CD4-positive, alpha-beta T cell treated with Interleukin-15 for 4 hours (primary cell): ENCODE data around the gene TTLL8.
"Not testable (repeated sequence)": the region's sequence is repeated elsewhere in the genome, so short reads cannot be mapped to it uniquely, and the experiment has no call there.

Experiments used
- DNase-seq: peaks from one replicate; pipeline ENCODE4 v3.0.0-alpha.2; 2020; ENCODE audit warnings: low spot score

Gene TTLL8

DNA sequence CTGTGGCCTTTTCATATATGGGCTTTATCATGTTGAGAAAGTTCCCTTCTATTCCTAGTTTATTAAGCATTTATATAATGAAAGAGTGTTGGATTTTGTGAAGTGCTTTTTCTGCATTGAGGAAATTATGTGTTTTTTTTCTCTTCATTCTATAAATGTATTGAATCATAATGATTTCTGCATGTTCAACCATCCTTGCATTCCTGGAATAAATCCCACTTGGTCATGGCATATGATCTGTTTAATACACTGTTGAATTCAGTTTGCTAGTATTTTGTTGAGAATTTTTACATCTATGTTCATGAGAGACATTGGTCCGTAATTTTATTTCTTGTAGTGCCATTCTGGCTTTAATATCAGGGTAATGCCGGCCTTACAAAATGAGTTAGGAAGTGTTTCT lies 71.8 kb downstream of the TTLL8 start:
- no peak for DNase-seq

DNA sequence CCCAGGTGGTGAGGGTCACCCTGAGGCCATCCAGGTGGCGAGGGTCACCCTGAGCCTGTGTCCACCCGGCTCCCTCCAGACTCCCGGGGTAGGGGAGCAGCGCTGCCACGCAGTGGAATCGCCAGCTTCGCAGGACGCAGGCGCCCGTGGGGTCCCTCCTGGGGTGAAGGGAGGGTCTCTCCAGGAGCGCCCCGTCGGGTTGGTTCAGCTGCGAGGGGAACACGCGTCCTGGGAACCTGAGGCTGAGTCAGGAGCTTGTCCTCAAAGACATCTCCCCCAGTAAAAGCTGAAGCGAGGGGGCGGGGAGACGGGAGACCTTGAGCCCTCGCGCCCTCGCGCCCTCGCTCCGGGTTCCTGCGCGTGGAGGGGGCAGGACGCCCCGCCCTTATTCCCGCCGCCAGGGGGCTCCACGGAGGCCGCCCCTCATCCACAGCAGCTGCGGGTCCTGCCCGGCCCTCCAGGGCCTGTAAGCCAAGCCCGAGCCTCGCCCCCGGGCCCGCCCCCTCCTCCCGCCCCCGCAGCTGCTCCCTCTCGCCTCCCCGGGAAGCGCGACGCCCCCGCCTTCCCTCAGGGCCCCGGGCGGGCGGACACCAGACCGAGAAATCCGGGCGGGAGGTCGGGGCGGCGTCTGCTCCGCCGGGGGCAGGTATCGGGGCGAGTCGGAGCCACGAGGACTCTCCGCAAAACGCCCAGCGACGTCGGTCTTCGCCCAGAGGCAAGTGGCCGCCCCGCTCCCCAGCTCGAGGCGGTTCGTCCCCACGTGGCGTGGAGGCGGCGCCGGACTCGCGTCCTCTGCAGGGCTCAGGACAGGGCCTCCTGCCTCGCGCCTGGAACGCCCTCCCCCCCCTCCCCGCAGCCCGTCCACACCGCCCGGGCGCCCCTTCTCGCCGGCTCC lies 74.7 kb downstream of the TTLL8 start:
- no peak for DNase-seq

DNA sequence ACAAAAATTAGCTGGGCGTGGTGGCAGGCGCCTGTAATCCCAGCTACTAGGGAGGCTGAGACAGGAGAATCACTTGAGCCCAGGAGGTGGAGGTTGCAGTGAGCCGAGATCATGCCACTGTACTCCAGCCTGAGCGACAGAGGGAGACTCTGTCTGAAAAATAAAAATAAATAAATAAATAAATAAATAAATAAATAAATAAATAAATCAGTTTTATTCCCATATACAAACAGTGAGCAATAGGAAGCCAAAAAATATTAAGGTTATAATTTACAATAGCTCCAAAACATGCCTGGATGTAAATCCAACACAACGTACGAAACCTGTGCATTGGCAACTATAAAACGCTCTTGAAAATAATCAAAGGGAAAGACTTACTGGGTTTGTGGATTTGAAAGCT lies 76.3 kb downstream of the TTLL8 start:
- not testable (repeated sequence) for DNase-seq

DNA sequence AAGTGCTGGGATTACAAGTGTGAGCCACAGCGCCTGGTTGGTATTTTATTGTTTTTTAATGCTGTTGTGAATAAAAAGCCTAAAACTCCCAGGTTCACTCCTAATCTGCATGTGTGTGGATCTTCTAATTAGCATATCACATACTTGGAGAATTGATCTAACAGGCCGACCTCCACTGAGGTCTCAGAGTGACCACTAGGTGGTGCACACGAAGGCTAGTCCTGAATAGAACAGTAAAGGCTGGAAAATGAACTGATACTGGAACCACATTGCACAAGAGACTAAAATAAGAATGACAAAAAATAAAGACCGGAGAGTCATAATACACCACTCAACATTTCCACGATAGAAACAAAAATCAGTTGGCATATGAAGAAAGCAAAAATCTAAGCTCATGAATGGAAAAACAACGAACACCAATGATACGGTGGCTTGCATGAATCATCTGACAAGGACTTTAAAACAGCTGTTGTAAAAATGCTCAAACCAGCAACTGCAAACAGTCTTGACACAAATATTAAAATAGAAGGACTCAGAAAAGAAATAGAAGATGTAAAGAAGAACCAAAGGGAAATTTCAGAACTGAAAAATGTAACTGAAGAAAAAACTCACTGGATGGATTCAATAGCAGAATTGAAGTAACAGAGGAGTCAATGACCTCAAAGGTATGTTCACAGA lies 78.4 kb downstream of the TTLL8 start:
- no peak for DNase-seq

DNA sequence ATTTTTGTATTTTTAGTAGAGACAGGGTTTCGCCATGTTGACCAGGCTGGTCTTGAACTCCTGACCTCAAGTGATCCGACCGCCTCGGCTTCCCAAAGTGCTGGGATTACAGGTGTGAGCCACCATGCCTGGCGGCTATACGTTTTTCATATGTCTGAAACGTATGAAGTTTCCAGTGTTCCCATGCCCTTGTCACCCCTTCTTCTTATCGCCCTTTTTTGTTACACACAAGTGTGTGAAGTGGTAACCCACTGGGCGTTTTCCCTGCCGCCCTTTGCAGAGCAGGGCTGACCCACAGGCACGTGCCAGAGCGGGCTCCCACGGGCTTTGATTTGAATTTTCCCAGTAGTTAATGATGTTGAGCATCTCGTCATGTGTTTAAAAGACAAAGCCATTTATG lies 80.5 kb downstream of the TTLL8 start:
- DNase-seq, result no peak

DNA sequence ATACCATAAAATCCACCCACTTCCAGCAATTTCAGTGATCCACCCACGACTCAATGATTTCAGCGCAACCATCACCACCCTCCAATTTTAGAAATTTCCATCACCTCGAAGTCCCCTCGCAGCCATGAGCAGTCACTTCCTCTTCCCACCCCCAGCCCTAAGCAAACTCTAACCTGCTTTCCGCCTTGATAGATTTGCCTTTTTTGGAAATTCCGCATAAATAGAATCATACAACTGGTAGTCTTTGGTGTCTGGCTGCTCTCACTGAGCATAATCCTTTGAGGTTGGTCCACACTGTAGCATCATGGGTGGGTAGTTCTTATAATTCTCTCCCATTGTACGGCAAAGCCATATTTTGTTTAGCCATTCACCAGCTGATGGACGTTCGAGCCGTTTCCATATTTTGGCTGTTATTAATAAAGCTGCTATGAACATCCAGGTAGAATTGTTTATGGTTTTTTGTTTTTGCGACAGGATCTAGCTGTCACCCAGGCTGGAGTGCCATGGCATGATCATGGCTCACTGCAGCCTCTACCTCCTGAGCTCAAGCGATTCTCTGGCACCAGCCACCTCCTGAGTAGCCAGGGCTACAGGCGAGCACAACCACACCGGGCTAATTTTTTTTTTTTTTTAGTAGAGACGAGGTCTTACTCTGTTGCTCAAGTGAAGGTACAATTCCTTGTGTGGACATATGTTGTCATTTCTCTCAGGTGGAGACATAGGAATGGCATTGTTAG lies 81.5 kb downstream of the TTLL8 start:
- DNase-seq, result peak; percentile 54

DNA sequence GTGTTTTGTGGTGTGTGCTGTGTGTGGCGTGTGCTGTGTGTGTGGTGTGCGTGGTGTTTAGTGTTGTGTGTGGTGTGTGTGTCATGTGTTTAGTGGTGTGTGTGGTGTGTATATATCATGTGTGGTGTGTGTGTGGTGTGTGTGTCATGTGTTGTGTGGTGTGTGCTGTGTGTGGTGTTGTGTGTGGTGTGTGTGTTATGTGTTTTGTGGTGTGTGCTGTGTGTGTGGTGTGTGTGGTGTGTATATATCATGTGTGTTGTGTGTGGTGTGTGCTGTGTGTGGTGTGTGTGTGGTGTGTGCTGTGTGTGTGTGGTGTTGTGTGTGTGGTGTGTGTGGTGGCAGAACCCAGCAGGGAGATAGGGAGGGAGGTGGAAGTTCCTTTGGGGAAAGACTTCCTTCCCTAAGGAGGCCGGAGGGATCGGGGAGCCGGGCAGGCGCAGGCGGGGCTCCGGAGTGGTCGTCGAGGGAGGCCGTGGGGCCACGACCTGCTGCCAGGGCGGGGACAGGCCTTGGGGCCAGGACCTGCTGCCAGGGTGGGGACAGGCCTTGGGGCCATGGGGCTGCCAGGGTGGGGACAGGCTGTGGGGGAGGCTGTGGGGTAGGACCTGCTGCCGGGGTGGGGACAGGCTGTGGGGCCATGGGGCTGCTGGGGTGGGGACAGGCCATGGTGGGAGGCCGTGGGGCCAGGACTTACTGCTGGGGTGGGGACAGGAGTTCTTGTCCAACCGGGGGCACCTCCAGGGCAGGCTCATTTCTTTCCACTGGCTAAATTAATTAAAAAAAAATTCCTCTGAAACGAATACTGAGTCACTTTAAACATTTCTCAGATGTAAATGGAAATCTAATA lies 82.3 kb downstream of the TTLL8 start:
- no peak for DNase-seq

DNA sequence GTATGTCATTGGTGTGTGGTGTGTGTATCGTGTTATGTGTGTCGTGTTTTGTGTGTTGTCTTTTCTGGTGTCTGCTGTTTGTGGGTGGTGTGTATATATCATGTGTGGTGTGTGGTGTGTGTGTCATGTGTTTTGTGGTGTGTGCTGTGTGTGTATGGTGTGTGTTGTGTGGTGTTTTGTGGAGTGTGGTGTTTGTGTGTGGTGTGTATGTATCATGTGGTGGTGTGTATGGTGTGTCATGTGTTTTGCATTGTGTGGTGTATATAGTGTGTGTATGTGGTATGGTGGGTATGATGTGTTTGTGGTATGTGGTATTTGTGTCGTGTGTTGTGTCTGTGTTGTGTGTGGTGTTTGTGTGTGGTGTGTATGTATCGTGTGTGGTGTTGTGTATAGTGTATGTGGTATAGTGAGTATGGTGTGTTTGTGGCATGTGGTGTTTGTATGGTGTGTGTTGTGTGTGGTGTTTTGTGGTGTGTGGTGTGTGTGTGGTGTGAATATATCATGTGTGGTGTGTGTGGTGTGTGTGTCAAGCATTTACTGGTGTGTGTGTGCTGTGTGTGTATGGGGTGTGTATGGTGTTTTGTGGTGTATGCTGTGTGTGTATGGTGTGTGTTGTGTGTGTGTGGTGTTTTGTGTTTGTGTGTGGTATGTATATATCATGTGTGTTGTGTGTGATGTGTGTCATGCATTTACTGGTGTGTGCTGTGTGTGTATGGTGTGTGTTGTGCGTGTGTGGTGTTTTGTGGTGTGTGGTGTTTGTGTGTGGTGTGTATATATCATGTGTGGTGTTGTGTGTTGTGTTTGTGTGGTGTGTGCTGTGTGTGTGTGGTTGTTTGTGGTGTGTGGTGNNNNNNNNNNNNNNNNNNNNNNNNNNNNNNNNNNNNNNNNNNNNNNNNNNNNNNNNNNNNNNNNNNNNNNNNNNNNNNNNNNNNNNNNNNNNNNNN lies 84.8 kb downstream of the TTLL8 start:
- no peak for DNase-seq

DNA sequence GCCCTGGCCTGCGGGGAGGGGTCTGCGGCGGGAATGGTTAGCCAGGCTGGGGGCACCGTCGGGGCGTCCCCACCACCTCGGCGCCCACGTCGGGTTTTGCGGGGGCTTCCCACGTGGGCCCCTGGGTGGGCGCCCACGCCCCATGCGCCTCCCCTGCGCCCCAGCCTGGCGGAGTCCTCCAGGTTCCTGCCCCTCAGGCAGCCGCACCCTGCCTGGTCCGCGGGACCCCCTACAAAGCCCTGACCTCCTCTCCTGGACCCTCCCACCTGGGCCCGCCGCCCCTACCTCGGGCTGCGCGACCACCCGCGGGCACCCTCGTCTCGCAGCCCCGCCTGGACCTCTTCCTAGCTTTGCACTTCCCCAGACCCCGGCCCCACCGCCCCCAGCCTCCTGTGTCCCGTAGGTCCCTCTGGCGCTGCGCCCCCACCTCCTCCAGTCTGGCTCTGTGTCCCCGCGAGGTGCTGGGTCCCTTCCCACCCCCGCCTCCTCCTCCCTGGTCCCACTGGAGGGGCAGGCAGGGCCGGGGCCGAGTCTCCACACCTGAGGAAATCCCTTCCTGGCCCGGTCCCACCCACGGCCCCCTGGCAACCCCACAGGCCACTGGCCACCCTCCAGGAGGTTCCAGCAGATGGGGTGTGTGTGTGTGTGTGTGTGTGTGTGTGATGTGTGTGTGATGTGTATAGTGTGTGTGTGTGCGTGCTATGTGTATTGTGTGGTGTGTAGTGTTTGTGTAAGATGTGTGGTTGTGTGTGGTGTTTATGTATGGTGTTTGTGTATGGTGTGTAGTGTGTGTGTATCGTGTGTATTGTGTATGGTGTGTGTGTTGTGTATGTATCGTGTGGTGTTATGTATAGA lies 85.7 kb downstream of the TTLL8 start:
- no peak for DNase-seq

DNA sequence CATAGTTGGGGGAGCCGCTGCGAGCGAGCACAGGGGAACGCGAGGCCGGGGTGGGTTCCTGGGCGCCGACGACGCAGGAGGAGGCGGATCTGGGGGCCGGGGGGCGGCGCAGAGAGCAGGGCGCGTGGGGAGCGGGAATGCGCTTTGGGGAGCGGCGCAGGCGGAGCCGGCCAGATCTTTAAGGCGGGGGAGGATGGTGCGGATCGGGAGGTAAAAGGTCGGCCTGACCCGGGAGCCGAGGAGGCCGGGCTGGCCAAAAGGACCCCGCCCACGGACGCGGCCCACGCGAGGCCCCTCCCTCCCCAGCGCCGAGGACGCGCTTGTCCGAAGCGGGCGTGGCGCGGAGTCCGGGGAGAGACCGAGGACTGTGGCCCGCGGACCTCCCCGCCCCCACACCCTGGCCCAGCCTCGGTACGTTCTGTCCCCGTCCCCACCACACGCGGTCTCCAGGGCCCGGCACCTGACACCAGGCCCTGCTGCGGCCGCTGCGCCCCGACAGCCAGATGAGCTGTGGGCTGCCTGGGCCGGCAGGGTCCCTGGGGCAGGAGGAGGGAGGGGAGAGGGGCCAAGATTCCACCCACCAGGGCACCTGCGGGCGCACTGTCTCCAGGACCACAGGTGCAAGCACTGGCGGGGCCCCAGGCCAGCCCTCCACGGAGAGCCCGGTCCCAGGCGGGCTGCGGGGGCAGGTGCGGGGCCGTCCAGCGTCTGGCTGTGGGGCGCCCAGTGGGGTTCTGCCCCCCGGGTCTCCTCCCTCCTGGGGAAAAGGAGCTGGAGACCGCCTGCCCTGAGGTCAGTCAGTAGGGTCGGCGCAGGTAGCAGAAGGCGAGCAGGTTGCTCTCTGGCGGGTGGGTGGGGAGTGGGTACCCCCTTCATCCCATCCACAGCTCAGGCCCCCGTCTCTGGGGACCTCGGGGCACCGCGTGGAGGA lies 86.6 kb downstream of the TTLL8 start:
- peak; percentile 64 for DNase-seq

DNA sequence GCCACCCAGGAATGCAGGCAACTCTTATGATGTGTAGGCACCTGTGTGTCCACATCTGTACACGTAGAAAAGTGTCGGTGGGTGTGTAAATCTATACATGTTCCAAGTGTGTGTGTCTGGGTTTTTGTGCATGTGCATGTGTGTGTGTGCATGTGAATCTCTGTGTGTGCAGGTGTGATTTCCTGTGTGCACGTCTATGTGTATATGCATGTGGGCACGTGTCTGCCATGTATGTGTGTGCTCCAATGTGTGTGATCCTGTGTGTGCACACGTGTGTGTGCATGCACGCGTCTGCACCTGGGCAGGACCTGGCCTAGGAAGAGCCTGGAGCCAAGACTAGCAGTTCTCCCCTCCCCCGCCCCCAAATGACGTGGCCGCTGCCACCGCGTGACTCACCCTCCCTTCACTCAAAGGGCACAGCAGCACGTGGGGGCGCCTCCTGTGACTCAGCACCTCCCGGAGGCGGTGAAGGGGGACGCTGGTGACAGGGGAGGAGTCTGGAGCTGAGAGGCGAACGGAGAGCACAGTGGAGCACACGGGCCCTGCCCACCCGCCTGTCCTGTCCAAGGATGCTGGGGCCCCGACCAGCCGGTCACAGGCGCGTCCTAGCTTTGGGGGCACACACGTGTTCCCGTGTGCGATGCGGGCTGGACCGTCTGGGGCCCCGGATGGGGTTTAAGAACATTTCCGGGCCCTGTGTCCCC lies 87.4 kb downstream of the TTLL8 start:
- DNase-seq, result peak; percentile 95

DNA sequence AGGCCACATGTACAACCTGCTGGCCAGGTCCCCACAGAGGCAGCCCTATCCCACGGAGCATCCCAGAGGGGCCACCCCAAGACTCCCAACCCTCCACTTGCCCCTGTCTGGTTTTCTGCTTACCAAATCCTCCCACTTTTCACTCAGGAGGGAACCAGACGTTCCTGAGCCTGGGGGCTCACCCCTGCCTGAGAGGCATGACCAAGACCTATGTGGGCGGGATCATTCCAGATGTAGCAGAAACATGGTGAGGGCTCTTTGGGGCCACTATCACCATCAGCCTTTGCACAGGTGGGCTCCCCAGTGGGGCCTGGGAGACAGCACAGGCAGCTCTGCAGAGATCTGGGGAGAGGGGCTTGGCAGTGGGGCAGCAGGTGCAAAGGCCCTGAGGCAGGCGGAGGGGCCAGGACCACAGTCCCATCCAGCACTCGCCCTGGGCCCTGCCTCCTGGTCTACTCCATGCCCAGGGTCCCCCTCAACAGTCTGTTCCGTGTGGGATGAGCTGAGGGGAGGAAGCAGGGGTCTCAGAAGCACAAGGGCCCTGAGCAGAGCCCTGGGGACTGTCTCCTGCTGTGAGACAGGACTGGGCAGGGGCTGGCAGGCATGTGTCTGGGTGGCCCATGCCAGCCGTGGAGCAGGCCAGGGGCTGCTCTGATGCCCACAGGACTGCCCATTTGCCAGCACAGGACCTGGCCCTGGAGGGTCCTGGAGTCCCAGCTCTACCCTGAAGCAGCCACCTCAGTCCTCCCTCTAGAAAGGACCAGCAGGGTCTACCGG lies 88.2 kb downstream of the TTLL8 start:
- no peak for DNase-seq

DNA sequence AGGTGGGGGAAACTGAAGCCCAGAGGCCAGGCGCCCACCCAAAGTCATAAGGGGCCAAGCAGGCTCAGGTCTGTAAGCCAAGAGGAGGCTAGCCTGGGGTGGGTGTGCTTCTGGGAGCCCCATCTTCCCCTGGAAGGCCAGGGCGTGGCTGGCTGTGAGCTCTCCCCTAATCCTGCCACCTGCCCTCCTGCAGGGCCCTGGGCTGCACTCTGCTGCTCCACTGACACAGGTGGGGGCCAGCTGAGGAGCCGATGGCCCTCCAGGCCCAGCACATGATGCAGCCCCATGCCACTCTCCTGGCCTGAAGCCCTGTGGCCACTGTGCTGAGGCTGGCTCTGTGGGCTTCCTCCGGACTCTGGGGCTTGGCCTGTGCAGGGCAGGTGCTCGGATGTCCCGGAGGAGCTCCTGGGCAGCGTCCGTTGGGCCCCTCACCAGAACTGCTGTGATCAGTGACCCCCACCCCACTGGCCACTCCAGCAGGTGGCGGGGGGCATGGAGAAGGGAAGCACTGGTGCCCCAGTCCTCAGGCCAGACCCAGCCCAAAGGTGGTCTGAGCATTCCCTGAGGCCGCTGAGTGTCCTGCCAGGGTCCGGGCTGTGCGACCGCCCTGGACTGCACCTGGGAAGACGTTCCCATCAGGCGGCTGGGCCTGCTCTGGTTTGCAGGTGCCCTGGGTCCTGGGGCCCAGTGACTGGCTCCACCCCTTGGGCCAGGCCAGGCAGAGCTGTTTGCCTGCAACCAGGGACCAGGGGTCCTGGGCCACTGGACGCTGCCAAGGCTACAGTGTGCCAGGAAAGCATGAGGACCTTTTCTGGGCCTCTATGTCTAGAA lies 89.1 kb downstream of the TTLL8 start:
- DNase-seq, result no peak
